PFSK-1 (cell line): ENCODE results near the gene SLC7A4.

Source experiments
- FOXP2 ChIP-seq: optimal IDR thresholded peaks from 2 replicates; pipeline ENCODE3; 2011; ENCODE audit warnings: borderline replicate concordance, control low read depth, inconsistent platforms; ENCODE audit not compliant: insufficient read depth; ENCODE audit errors: extremely low read length, extremely low read depth
- POLR2AphosphoS5 ChIP-seq: IDR thresholded peaks from 2 replicates; pipeline ENCODE4 v1.6.1; 2012; ENCODE audit warnings: low read depth, mild to moderate bottlenecking, control low read depth, low read length, moderate library complexity
- REST ChIP-seq, 2 experiments: IDR thresholded peaks; 2 replicates each; pipeline versions ENCODE4 v1.6.1 to v1.8.0; 2011 to 2012; ENCODE audit warnings: low read depth in 2 of 2, low read length in 2 of 2, control low read depth in 1 of 2, inconsistent platforms in 1 of 2, mild to moderate bottlenecking in 1 of 2, moderate library complexity in 1 of 2; ENCODE audit not compliant: insufficient read depth in 1 of 2
- SIN3A ChIP-seq: IDR thresholded peaks from 2 replicates; pipeline ENCODE4 v1.6.1; 2012; ENCODE audit warnings: mild to moderate bottlenecking, low read length, moderate library complexity, borderline replicate concordance; ENCODE audit not compliant: insufficient read depth
- TAF1 ChIP-seq: IDR thresholded peaks from 2 replicates; pipeline ENCODE4 v1.6.1; 2012; ENCODE audit warnings: low read length, control low read depth, borderline replicate concordance; ENCODE audit not compliant: insufficient read depth

SLC7A4 gene

GRCh38 chr22:21073482-21073881 lies 41.1 kb upstream of the SLC7A4 start:
- TF ChIP-seq REST (IDR thresholded peaks at IDR 0.05; ENCODE audit: insufficient read depth in 1 of 2, low read depth in 2 of 2, low read length in 2 of 2): no peak
- TF ChIP-seq TAF1: no peak
- TF ChIP-seq FOXP2: no peak
- TF ChIP-seq SIN3A: no peak
- no peak for TF ChIP-seq POLR2AphosphoS5

- no peak for TF ChIP-seq POLR2AphosphoS5
- TF ChIP-seq REST (IDR thresholded peaks at IDR 0.05; ENCODE audit: insufficient read depth in 1 of 2, low read depth in 2 of 2, low read length in 2 of 2): no peak
- TF ChIP-seq TAF1: no peak
- no peak for TF ChIP-seq FOXP2
- TF ChIP-seq SIN3A: no peak
Observed at GRCh38 chr22:21073023-21073422, 40.7 kb upstream of the SLC7A4 start.

- TF ChIP-seq FOXP2 (no peak), REST (IDR thresholded peaks at IDR 0.05; ENCODE audit: insufficient read depth in 1 of 2, low read depth in 2 of 2, low read length in 2 of 2) (no peak), POLR2AphosphoS5 (no peak), SIN3A (no peak), TAF1 (no peak)
Observed at GRCh38 chr22:21070690-21071615, 38.6 kb upstream of the SLC7A4 start.

- no peak for TF ChIP-seq TAF1
- no peak for TF ChIP-seq SIN3A
- no peak for TF ChIP-seq POLR2AphosphoS5
- no peak for TF ChIP-seq REST (IDR thresholded peaks at IDR 0.05; ENCODE audit: insufficient read depth in 1 of 2, low read depth in 2 of 2, low read length in 2 of 2)
- TF ChIP-seq FOXP2: no peak
Observed at GRCh38 chr22:21069375-21069774, 37.0 kb upstream of the SLC7A4 start.
